K562 (cell line): ENCODE results near the gene VWA2. TPM values are rescaled to one million over a fixed set of nuclear protein-coding genes. Genes with fewer than 3 reads are reported as not detected.

Experiments
- ATAC-seq: fragments of 200-7000 bp; cut with Tn5 transposase; 3 replicates; pipeline ENCODE4 v1.9.1; 2020; ENCODE audit warnings: moderate library complexity
- BruUV-seq: library from RNA; stranded (reverse); fragments of 400-500 nt; replicated peaks from 2 replicates; lab custom pipeline; 2021; lab: Mats Ljungman, UMichigan
- CTCF ChIA-PET: fragments of 300-600 bp; formaldehyde crosslinking; extraction: SDS; loops from one replicate; lab custom pipeline; 2021; ENCODE audit warnings: low intra/inter-chr PET ratio; lab: Yijun Ruan, JAX
- POLR2A ChIA-PET: fragments of 300-600, 350-650 bp; sonication (Branson Sonifier 250); formaldehyde crosslinking; extraction: SDS; loops from one replicate; lab custom pipeline; 2021; ENCODE audit warnings: antibody characterized with exemption, inconsistent platforms; lab: Yijun Ruan, JAX
- DNase-seq, 4 experiments: peaks; one replicate each; pipeline versions ENCODE4 v3.0.0 to v3.0.0-alpha.2; 2011 to 2018; ENCODE audit warnings: low spot score in 3 of 4, mixed read lengths in 3 of 4; ENCODE audit errors: extremely low read depth in 1 of 4
- FAIRE-seq: peaks from 2 replicates; lab custom pipeline; 2011; peaks lifted over from hg19 to GRCh38; lab: Jason Lieb, UNC
- H2AFZ ChIP-seq: 2 replicates; pipeline ENCODE4 v1.6.0; 2011; ENCODE audit warnings: low read depth, low read length, control low read depth, inconsistent platforms
- H3K27ac ChIP-seq: fragments of 200-600 bp; 3 replicates; pipeline ENCODE4 v1.8.0; 2011; ENCODE audit warnings: low read depth, mild to moderate bottlenecking, control low read depth, inconsistent platforms, low read length, moderate library complexity, mixed read lengths; ENCODE audit errors: extremely low read depth
- H3K27me3 ChIP-seq, 2 experiments: fragments of 300-600 bp in 1 of 2; 2 replicates in 1 of 2; 3 replicates in 1 of 2; pipeline versions ENCODE4 v1.6.0 to v1.8.0; 2011; ENCODE audit warnings: inconsistent platforms in 2 of 2, low read length in 2 of 2, mild to moderate bottlenecking in 1 of 2, mixed read lengths in 1 of 2, moderate library complexity in 1 of 2; ENCODE audit not compliant: control insufficient read depth in 2 of 2, insufficient read depth in 2 of 2
- H3K36me3 ChIP-seq: fragments of 300-600 bp; 3 replicates; pipeline ENCODE4 v1.8.0; 2011; ENCODE audit warnings: mild to moderate bottlenecking, low read length, inconsistent platforms; ENCODE audit not compliant: control insufficient read depth, insufficient read depth
- H3K4me1 ChIP-seq, 2 experiments: fragments of 200-600 bp in 1 of 2; replicated peaks in 1 of 2; 2 replicates in 1 of 2; 3 replicates in 1 of 2; pipeline versions ENCODE4 v1.5.1 to v1.8.0; 2011; ENCODE audit warnings: inconsistent platforms in 2 of 2, low read length in 2 of 2, mild to moderate bottlenecking in 1 of 2, mixed read lengths in 1 of 2, moderate library complexity in 1 of 2; ENCODE audit not compliant: control insufficient read depth in 2 of 2, insufficient read depth in 2 of 2
- H3K4me2 ChIP-seq: 2 replicates; pipeline ENCODE4 v1.6.1; 2011; ENCODE audit warnings: low read length, control low read depth, inconsistent platforms, mixed read lengths; ENCODE audit not compliant: insufficient read depth
- H3K4me3 ChIP-seq: fragments of 200-600 bp; sonication (generic), shearing (Covaris generic); 2 replicates; pipeline ENCODE4 v1.5.1; 2016; ENCODE audit warnings: control low read depth, inconsistent platforms
- H3K79me2 ChIP-seq: fragments of 200-600 bp; 3 replicates; pipeline ENCODE4 v1.8.0; 2011; ENCODE audit warnings: low read length, inconsistent platforms; ENCODE audit not compliant: control insufficient read depth, insufficient read depth
- H3K9ac ChIP-seq, 2 experiments: 2 replicates each; pipeline versions ENCODE4 v1.6.0 to v1.6.1; 2011; ENCODE audit warnings: low read depth in 2 of 2, low read length in 2 of 2, control low read depth in 1 of 2, inconsistent platforms in 1 of 2, mild to moderate bottlenecking in 1 of 2, mixed read lengths in 1 of 2; ENCODE audit not compliant: insufficient read depth in 1 of 2
- H3K9me1 ChIP-seq: one replicate; pipeline ENCODE4 v1.6.0; 2011; ENCODE audit warnings: inconsistent platforms, mild to moderate bottlenecking, low read length, moderate library complexity; ENCODE audit not compliant: control insufficient read depth, insufficient read depth
- H3K9me3 ChIP-seq: replicated peaks from 2 replicates; pipeline ENCODE4 v1.5.1; 2011; ENCODE audit warnings: low read depth, low read length, inconsistent platforms; ENCODE audit not compliant: control insufficient read depth, insufficient read depth
- H4K20me1 ChIP-seq: replicated peaks from 2 replicates; pipeline ENCODE4 v1.6.1; 2011; ENCODE audit warnings: low read length, inconsistent platforms, mixed read lengths; ENCODE audit not compliant: control insufficient read depth, insufficient read depth
- CHD1 ChIP-seq: fragments of 200-600 bp; sonication (generic); IDR thresholded peaks from one replicate; pipeline ENCODE4 v1.6.1; 2012; ENCODE audit warnings: mild to moderate bottlenecking, moderate library complexity, low read length, inconsistent platforms
- CHD2 ChIP-seq: IDR thresholded peaks from 2 replicates; pipeline ENCODE4 v1.6.1; 2011; ENCODE audit warnings: low read depth, low read length
- KAT7 ChIP-seq: sonication (generic); formaldehyde crosslinking; IDR thresholded peaks from 2 replicates; pipeline ENCODE4 v1.8.0; 2022; ENCODE audit warnings: missing genetic modification reagents, mild to moderate bottlenecking, borderline replicate concordance
- SOX6 ChIP-seq: fragments of 450-650 bp; IDR thresholded peaks from 2 replicates; pipeline ENCODE4 v1.6.1; 2014; ENCODE audit warnings: mild to moderate bottlenecking
- SPI1 ChIP-seq: IDR thresholded peaks from 2 replicates; pipeline ENCODE4 v1.6.1; 2011; ENCODE audit warnings: low read depth, low read length, control low read depth, borderline replicate concordance
- ZNF174 ChIP-seq: fragments of 250-450 bp; sonication (Bioruptor Pico); IDR thresholded peaks from 2 replicates; pipeline ENCODE4 v1.4.0; 2020; ENCODE audit warnings: mild to moderate bottlenecking
- ZNF668 ChIP-seq: fragments of 250-450 bp; sonication (Bioruptor Pico); IDR thresholded peaks from 2 replicates; pipeline ENCODE4 v1.8.0; 2022; ENCODE audit warnings: mild to moderate bottlenecking, inconsistent platforms
- WGBS: fragments of 100-300 bp; shearing (Covaris generic); methylation state at CpG from one replicate; pipeline ENCODE4 v1.1.6; 2016; ENCODE audit warnings: low coverage, mixed read lengths; ENCODE audit not compliant: insufficient coverage; ENCODE audit errors: missing lambda C conversion rate; 5-methylcytosine and 5-hydroxymethylcytosine counted together
- in situ Hi-C: fragments of 300-500 bp; cut with MboI; formaldehyde crosslinking; loops from 4 replicates; pipeline ENCODE4 v1.15.0; 2018; ENCODE audit warnings: inconsistent platforms, mixed read lengths
- intact Hi-C: fragments of 100-400 bp; cut with micrococcal nuclease; formaldehyde crosslinking; loops from 2 replicates; pipeline ENCODE4 v1.14.2; 2022
- polyA plus RNA-seq, 8 experiments: library from polyadenylated mRNA; depleted of rRNA in 4 of 8; stranded (reverse) in 5 of 8; unstranded in 3 of 8; fragments of >200 nt; fragmentation: Nextera tagmentation in 2 of 8; fragmentation: Illumina TruSeq in 1 of 8; extraction: Ambion mirVana in 2 of 8; extraction: Trizol in 1 of 8; gene quantifications; 2 replicates each; pipeline versions ENCODE4 v1.2.1 to v1.2.3, GENCODE V29; 2011 to 2014; ENCODE audit warnings: inconsistent platforms in 1 of 8, missing spikeins in 1 of 8
- total RNA-seq, 7 experiments: library from RNA; depleted of rRNA in 6 of 7; stranded (reverse); fragments of >200 nt in 6 of 7; fragmentation: Illumina TruSeq in 2 of 7; extraction: Trizol in 2 of 7; gene quantifications; 2 replicates each; pipeline versions ENCODE4 v1.2.1 to v1.2.3, GENCODE V29; 2011 to 2021; ENCODE audit warnings: low replicate concordance in 1 of 7

Gene VWA2
- total and polyA plus RNA-seq, 9 of the 15 experiments (the other 6 are each of a cell fraction or from before 2014, with no cell fraction given): not detected

DNA sequence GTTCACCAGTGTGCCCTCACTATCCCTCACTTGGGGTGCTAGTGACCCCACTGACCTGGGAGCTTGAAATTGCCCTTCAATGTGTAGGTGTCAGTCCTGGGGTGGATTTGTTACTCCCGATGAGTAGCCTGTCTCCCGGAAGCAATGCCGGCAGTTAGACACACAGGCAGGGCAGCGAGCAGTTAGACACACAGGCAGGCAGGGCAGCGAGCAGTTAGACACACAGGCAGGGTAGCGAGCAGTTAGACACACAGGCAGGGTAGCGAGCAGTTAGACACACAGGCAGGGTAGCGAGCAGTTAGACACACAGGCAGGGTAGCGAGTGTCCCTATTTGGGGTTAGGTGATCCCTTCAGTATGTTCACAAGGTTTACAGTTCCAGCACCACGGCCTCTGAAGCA lies 44.0 kb downstream of the VWA2 start:
- no peak overlapping the region for H3K4me2 ChIP-seq
- no peak overlapping the region for H3K9ac ChIP-seq
- no peaks in the 10 kb centered on the region for H3K79me2 ChIP-seq
- no peak overlapping the region for H2AFZ ChIP-seq
- TF ChIP-seq CHD2: no peak
- no peak for TF ChIP-seq ZNF174 (CRISPR knock-in tag)
- TF ChIP-seq, all 486 proteins: peak for 0
- H3K36me3 ChIP-seq: no peaks in the 10 kb centered on the region
- peaks cover 0 to 31% of the 10 kb centered on the region in 2 experiments; a peak in 3 of 5 replicates for H3K27me3 ChIP-seq
- no peak for FAIRE-seq
- ChIA-PET POLR2A (no interaction called here), CTCF (no interaction called here)
- in situ Hi-C loops: no loop called here
- no peak for DNase-seq
- WGBS: 2% methylated on average over 10 of the region's 10 CpGs
- peaks cover 0 to 6% of the 10 kb centered on the region in 2 experiments; a peak in 2 of 5 replicates for H3K4me1 ChIP-seq
- ATAC-seq: no peak
- no TSS peak for BruUV-seq
- H3K9me1 ChIP-seq: no peaks in the 10 kb centered on the region
- no peak overlapping the region for H3K27ac ChIP-seq
- no peaks in the 10 kb centered on the region for H3K9me3 ChIP-seq
- H4K20me1 ChIP-seq: no peaks in the 10 kb centered on the region
- intact Hi-C loops: no loop called here
- H3K4me3 ChIP-seq: no peak overlapping the region

DNA sequence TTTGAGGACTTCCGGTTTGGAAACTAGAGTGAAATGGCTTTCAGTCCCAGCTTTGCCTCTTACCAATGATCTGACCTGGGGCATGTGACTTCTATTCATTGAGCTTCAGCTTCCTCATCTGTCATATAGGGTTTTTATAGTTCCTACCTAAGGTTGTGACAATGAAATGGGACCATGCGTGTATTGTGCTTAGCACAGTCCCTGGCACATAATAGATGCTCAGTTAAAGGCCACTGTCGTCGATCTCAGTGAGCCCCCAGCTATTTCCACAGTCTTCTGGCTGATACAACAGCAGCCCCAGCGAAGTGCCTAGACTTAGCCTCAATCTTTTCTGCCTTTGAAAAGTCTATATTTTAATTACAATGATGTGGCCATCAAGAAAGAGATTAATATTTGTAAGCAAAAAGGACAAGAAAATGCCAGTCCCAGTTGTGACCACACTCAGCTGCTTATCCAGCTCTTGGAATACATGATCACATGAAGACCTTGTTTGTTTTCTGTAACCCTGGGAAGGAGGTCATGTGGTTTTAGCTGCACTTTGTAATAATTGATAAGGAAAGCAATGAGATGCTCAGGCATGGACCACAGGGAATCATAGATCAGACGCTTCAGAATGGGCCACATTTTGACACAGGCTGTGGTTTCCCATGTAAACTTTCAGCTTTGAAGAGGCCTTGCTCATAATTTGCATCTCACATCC lies 44.6 kb downstream of the VWA2 start:
- in situ Hi-C loops: no loop called here
- WGBS: 0% methylated on average over 5 of the region's 6 CpGs
- H2AFZ ChIP-seq: no peak overlapping the region
- no peaks in the 10 kb centered on the region for H3K36me3 ChIP-seq
- ChIA-PET CTCF (no interaction called here), POLR2A (interaction anchor here (0.6 kb wide), 1 partner anchor 710 kb away, joined by 4 read pairs; no protein-coding TSS in a partner anchor)
- BruUV-seq: no TSS peak
- TF ChIP-seq SOX6 (no peak), KAT7 (CRISPR knock-in tag) (no peak), SPI1 (no peak), ZNF668 (CRISPR knock-in tag) (no peak), CHD1 (no peak)
- H3K4me2 ChIP-seq: no peak overlapping the region
- H3K4me3 ChIP-seq: no peak overlapping the region
- FAIRE-seq (no peak), DNase-seq (no peak), ATAC-seq (no peak)
- no peaks in the 10 kb centered on the region for H3K79me2 ChIP-seq
- H3K4me1 ChIP-seq: peaks cover 0 to 6% of the 10 kb centered on the region in 2 experiments; a peak in 2 of 5 replicates
- H3K9me1 ChIP-seq: no peaks in the 10 kb centered on the region
- H3K27ac ChIP-seq: no peak overlapping the region
- no peaks in the 10 kb centered on the region for H3K9me3 ChIP-seq
- intact Hi-C loops: no loop called here
- H4K20me1 ChIP-seq: no peaks in the 10 kb centered on the region
- H3K27me3 ChIP-seq: peaks cover 0 to 32% of the 10 kb centered on the region in 2 experiments; a peak in 3 of 5 replicates
- H3K9ac ChIP-seq: no peak overlapping the region
